ENCODE measurements around the gene SYAP1.

GRCh38 chrX:16722481-16722880 is 3.1 kb downstream of the SYAP1 start:
- TF ChIP-seq CTCF (IDR thresholded peaks at IDR 0.05) (no peak), EP300 (IDR thresholded peaks at IDR 0.05) (no peak)

All from gastroesophageal sphincter (tissue), 3 donors.